Right forelimb (tissue), 1 donor: ENCODE measurements around the gene CYFIP2.

Source experiments
- DNase-seq: peaks from one replicate; pipeline ENCODE4 v3.0.0-alpha.2; 2018

Gene CYFIP2

DNA sequence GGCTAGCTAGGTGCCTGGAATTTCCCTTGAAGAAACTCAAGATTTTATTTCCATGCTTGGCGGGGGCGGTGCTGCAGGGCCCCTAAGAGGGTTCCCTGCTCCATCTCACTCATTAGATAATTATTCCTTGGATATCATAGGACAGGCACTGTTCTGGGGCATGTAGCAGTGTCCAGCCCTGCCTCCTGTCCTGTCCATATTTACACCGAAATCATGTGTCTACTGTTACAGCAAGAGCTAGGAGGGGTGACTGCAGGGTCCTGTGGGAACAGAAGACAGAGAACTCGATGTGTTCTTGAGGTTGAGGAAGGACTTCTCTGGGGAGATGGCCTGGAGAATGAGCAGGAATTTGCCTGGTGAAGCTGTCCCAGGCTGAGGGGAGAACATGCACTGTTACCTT is 96.6 kb downstream of the CYFIP2 start:
- no peak for DNase-seq

DNA sequence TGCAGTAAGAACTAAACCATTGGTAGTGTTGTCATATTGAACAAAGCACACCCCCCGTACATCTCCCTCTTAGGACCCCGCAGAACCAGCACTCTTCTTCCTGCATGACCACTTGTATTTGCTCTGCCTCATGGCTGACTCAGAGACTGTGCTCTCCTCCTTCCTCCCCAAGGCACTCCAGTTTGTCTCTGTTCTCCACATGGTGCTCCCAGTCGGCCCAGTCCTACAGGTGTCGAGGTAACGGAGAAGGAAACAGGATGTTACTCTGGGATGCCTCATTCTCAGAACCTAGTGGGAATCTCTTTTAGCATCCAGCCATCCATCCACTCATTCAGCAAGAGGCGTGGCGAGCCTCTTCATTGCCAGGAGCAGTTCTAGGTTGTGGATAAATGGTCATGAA is 97.1 kb downstream of the CYFIP2 start:
- no peak for DNase-seq

DNA sequence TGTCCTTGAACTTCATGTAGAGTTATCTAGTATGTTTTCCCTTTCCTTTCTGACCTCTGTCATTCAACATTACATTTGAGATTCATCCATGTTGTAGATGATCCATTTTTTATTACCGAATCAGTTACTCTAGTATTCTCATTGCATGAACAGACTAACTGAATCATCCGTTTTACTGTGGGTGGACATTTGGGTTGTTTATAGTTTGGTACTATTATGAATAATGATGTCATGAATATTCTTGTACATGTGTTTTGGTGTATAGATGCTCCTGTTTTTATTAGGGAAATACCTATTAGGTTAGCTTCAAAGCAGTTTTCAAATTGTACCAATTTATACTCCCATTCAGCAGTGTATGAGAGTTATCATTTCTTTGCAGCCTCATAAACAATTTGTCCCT is 99.8 kb downstream of the CYFIP2 start:
- no peak for DNase-seq

DNA sequence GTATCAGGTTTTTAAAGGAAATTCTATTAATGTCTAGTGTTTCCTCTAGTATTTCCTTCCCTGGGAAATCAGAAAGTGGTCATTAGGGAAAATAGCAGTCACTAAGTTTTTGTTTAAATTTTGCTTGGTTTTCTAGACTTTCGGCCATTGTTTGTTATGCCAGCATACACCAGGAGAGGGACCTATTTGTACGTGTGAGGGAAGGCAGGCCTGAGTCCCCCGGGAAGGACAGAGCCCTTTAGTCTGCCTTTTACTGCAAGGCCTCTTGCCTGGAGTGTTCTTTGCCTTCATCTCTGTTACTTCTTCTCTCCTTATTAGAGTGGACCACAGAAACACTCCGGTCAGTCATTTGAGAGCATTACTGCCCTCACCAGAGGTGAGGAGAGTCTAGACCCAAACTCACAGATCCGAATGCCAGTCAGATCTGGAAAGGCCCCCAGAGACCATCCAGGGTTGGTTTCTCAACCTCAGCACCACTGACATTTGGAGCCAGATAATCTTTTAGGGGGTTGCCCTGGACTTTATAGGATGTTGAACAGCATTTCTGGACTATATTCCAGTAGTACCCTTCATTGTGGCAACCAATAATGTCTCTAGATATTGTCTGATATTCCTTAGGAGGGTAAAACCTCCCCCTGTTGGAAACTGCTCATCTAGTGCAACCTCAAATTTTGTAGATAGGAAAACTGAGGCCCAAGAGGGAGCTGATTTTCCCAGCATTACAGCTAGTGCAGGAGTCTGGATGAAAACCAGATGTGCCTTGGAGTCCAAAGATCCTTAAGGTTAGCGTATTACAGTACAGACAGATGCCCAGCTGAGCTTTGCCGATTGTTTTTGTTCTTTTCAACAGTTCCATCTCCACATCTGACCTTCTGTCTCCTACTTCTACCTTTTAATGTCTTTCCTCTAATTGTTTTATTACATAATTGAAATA is 101.1 kb downstream of the CYFIP2 start:
- DNase-seq: no peak

DNA sequence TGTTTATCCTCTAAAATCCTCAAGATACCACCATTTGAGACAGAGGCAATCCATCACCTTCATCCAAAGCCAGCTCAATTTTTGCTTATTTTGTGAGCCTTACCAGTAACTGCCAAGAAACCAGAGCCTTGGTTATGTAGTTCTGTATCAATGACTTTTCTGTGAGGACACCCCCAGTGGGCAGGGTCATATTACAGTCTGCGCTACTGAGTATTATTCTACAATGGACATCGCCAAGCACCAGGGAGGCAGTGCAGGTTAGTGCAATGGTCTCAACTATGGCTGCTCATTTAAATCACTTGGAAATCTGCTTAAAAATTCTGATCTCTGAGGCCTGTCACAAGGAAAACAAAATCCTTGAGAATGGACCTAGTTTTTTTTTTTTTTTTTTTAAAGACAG is 103.6 kb downstream of the CYFIP2 start:
- DNase-seq: no peak

DNA sequence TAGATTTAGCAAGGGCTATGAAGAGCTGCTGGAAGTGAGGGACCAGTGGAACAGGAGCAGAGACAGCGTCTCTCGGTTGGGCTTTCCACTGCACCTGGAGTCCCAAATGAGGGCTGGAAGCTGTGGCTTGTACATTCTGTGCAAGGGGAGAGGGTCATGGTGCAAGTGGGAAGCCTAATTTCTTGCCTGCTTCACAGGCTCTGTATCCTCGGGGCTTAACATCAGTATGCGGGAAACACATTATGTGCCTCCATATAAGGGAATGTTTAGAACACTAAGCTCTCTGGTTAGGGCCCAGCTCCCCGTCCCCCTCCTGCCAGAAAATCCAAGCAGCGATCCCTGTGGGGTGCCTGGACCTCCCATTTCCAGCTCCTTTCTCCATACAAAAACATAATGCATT is 105.0 kb downstream of the CYFIP2 start:
- no peak for DNase-seq

DNA sequence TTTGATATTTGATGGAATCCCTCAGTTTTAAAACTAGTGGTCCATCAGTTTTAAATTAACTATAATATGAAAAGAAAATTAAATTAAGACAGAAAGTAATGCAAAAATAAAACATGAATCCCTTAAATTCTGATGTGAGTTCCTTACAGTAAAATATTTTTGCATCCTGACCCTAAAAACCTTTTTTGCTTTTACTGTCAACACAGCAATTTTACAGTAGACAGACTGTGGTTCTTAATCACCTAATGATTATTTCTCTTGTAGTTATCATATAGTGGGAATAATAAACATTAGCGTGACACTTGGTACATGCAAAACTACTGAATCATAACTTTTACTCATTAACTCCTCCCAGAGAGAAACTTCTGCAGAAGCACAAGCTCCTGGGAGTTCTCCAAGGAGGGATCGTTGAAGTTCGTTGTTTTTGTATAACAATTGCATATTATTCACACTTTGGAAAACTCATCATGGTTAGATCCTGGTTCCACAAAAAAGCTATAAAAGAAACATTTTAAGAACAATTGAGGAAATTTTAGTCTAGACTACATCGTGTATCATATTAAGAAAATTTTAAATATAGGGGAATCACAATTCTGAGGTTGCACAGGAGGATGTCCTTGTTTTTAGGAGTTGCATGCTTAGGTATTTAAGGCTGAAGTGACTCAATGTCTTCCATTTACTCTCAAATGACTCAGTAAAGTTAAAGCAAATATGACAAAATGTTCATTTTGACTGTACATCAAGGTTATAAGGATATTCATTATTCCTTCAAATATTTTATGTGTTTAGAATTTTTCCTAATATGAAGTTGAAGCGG is 105.9 kb downstream of the CYFIP2 start:
- DNase-seq: no peak

DNA sequence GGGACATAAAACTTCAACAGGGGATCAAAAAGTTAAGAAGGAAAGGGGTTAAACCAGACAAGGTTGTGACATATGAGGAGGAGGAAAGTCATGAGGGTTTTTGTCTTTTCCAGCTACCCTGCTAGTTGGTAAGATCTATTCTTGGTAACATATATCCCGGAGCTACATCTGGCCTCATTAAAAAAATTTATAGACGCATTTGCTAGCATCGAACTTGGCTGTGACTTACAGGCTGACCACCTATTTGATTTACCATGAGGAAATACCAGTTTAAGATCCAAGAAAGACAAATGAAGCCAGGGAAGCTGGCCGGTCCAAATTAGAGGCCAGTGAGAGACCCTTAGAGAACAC is 106.5 kb downstream of the CYFIP2 start:
- DNase-seq: no peak

DNA sequence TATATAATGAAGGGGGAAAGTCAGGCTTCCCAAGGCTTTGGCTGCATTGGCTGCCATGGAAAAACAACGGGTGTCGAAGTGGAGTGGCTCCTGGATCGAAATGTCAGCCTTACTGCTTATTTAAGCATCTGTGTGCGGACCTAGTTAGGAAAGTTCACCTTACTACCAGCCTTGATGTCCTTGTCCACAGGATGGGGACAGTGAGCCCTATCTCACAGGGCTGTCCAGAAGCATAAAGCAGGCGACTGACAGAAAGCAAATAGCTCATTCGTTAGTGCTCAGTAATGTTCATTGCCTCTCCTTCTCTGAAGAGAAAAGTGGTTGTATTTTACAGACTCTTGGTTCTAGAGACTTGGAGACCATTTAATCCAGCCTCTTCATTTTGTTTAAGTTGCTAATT is 112.6 kb downstream of the CYFIP2 start:
- DNase-seq: no peak

DNA sequence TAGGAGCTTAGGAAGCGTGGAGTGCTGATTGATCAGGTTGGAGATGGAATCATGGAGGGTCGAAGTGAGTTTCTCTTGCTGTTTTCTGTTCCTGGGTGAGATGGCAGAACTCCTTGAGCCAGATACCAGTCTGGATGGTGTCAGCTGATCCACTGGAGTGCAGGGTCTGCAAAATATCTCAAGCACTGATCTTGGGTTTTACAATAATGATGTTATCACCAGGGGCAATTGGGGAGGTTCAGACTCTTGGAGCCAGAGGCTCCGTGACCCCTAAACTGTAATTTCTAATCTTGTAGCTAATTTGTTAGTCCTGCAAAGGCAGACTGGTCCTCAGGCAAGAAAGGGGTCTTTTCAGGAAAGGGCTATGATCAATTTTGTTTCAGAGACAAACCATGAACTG is 114.1 kb downstream of the CYFIP2 start:
- DNase-seq: no peak

DNA sequence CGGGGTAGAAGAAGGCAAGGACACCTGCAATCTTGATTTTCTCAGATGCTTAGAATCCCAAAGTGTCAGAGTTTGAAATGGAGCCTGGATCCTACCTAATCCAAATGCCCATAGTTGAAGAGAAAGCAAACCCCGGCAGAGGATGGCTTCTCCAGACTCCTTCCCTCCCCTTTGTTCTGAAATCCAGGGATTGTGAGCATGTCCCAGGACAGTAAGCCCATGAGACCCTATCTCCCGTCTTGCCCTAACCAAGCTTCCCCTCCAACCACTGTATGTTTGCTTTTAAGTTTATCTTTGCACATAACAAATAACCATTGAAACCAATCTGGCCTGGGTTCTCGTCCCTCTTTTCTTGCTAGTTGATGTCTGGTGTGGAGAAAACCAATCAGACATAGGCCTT is 115.8 kb downstream of the CYFIP2 start:
- DNase-seq: no peak

DNA sequence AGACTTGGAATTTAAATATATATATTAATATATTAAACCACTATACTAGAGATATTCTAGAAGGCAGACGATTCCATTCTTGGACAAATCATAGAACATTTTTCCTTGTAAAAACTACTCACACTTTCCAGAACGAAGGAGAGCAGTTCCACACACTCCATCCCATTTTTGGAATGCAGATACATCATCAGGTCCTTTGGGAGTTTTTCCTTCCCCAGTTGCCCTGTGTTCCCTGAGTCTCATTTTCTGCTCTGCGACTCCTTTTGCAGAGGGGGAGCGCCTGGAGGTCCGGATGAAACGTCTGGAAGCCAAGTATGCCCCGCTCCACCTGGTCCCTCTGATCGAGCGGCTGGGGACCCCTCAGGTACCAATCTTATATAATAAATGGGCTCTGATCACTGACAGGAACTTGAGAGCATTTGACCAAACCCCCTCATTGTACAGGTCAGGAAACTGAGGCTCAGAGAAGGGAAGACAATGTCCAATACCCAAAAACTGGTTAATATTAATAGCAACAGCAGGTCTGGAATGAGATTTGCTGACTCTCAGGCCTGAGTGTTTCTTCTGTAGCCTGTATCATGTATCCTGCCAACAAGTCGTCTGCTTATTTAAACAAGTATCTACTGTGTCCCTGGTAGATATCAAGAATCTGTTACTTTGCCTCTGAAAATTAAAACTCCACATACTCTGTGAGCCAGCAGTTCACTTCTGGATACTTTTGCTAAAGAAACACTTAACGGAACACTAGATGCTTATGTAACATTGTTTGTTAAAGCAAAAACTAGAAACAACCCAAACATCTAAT is 117.3 kb downstream of the CYFIP2 start:
- DNase-seq: no peak

DNA sequence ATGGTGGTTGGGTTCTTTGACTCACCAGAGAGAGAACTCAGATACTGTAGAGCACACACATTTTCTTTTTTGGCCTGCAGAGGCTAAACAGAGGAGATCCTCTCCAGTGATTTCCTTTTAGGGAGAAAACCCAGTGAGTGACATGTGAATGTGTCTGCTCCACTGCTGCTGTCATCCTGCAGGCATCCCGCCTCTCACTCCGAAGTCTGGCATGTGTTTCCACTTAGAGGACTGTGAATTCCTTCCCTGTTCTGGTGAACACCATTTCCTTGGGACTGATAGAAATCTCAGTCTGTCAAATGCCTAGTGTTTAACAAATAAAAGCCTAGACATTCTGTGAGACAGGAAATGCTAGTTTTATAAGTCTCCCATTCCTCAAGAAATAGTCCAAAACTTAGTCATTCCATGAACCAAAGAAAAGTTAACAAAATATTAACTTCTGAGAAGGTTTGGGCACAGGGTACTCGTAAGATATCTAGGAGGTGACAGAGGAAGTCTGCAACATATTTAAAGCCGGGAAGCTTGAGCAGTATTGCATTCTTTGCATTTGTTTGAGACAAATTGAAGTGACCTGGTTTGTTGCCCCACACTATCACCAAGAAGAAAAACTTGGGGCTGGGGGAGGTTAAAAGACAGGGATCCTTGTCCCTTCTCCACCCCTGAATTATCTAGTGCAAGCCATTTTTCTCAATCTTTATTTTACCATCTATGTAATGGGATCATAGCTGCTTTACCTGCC is 119.2 kb downstream of the CYFIP2 start:
- DNase-seq: peak; percentile 69

DNA sequence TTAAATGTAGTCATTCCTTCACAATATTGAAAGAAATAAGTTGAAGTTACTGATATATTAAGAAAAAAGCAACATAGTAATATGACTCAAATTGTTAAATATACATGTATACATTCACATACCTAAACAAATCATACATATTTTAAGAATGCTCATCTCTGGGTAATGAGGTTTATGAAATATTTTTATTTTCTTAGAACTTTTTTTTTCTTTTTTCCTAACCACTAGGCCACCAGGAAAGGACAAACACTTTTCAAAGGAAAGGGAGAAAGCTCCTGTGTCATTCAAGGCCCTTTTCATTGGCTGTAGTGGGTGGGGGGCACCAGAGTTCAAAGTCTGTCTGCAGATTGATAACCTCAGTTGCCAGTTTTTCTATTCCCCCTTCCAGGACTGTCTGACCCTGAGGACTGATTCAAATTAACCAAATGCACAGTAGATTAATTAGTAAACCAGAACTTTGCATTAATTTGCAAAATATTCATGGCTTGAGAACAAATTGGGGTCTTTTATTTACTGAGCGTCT is 121.2 kb downstream of the CYFIP2 start:
- DNase-seq: no peak

DNA sequence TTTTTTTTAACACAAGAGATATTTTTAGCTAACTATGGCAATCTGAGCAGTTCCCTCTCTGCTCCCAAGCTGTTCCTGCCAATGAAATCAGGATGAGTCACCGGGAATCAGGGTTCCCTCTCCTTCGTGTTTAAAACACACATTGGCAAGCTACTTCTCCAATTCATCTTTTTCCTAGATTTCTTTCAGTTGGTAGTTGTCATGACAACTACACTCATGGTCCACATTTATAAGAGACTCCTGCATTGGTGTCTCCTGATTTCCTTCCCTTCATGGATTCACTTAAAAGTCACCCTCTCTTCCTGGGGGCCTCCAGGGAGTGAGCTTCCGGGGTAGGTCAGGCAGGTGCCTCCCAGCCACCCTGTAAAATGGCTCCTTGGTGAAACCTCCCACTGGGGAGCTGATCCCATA is 121.8 kb downstream of the CYFIP2 start:
- no peak for DNase-seq

DNA sequence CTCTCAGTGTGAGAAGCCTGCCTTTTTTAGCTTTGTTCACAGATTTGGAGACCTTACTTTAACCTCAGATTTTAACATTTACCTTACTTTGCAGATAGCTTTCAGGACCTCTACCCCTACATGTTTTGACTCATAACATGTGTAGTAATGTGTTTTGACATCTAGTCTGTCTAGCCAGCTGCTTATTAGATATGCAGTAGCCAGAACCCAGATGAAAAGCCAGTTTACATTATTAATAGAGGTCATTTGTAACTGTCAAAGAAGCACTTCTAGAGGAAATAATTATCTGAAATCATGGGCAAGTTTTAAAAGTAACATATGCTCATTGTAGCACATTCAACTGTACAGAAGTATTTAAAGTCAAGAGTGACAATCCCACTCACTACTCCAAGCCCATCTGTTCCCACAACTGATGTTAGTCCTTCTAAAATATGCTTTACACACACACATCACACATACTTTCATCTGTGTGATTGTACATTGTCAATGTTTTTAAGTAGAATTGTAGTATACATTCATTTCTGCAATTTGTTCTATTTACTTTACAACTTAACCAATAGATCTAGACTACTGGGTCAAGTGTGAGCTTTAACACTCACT is 122.3 kb downstream of the CYFIP2 start:
- no peak for DNase-seq

DNA sequence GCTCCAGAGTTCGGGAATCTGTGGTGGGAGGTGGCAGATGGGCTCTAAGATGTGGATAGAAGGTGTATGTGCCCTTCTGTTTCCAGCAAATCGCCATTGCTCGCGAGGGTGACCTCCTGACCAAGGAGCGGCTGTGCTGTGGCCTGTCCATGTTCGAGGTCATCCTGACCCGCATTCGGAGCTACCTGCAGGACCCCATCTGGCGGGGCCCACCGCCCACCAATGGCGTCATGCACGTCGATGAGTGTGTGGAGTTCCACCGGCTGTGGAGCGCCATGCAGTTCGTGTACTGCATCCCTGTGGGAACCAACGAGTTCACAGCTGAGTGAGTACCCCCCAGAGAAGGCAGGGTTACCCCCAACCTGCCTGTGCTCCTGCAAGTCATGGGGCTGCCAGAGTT is 123.2 kb downstream of the CYFIP2 start:
- DNase-seq: no peak

DNA sequence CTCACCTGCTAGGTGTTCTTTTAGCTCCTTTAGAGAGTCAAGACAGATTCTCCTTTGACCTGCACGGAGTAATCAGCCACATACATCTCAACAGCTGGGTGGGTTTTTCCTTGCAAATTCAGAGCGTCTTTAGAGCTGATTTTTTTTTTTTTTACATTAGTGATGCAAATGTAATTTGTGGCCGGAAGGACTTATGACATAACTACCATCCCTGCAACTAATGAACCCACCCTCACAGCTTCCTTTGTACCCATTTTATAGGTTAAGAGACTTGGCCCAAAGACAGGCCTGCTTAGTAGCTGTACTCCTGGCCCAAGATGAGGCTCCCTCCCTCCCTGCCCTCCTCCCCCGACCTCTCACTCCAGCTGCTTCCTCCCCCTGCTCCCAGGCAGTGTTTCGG is 124.2 kb downstream of the CYFIP2 start:
- no peak for DNase-seq

DNA sequence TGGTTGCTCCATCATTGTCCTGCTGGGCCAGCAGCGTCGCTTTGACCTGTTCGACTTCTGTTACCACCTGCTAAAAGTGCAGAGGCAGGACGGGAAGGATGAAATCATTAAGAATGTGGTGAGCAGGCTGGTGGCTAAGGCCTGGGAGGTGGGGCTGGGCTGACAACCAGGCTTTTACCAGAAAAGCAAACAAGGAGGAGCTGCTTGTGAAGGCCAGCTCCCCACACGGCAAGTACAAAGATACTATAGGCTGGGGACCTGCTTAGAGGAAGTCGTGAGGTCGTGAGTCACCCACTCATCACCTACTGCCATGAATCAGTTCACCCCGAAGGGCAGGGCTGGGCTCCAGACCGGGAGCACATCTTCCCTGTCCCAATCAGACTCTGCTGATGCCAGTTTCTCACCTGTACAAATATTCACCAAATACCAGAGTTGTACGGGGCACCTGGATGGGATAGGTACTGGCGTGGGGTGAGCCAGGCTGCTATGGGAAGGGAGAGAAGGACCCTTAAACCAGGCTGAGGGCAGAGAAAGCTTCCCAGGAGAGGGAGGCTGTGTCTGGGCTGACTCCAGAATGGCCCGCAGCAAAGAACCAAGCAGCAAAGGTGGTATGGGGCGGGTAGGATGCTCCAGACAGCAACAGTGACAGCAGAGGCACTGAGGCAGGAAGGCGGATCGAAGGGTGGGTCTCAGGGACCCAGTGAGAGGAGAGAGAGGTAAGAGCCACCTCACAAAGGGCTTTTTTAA is 124.8 kb downstream of the CYFIP2 start:
- DNase-seq: no peak

DNA sequence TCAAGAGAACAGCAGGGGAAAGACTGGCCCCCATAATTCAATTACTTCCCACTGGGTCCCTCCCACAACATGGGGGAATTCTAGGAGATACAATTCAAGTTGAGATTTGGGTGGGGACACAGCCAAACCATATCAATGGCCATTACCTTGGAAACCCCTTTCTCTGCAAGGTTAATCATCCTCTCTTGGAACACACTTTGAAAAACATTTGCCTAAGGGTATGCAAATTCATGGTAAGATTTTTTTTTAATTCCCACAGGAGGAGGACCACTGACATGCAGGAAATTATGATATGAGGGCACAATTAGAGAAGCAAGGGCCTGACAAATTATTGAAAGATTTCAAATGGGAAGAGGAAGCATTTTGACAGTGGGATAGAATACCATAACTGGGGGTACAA is 132.4 kb downstream of the CYFIP2 start:
- DNase-seq: no peak
